ENCODE data around the gene ITIH4.
A peak's percentile ranks its signal among the peaks of the same experiment; 100 is the strongest.

Gene ITIH4

DNA sequence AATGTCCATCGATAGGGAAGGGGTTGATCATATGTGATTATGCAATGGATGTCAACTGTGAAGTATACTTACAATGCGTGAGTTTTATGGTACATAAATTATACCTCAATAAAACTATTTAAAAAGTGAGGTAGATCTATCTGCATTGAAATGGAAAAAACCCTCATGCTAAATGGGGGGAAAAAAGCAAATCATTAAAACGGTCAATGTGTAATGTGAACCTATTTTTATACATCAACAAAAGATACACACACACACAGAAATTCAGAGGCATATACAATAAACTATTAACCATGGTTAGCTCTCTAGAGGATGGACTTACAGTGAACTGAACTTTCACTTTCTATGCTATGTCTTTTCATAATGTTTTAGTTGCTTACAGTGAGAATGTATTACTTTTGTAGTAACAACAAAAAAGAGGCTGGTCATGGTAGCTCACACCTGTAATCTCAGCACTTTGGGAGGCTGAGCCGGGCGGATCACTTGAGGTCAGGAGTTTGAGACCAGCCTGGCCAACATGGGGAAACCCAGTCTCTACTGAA lies 43.8 kb upstream of the ITIH4 start:
- CTCF ChIA-PET, result no interaction called here
- peak; percentile 54; the same call in 1 of the 2 replicates for TF ChIP-seq ZNF664 (tag by site-specific recombination; IDR thresholded peaks at IDR 0.05)
- TF ChIP-seq, protein P1, sequence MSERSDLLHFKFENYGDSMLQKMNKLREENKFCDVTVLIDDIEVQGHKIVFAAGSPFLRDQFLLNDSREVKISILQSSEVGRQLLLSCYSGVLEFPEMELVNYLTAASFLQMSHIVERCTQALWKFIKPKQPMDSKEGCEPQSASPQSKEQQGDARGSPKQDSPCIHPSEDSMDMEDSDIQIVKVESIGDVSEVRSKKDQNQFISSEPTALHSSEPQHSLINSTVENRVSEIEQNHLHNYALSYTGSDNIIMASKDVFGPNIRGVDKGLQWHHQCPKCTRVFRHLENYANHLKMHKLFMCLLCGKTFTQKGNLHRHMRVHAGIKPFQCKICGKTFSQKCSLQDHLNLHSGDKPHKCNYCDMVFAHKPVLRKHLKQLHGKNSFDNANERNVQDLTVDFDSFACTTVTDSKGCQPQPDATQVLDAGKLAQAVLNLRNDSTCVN (tag by site-specific recombination; optimal IDR thresholded peaks at IDR 0.05), result no peak
- Histone ChIP-seq H3K4me3 (ENCODE audit: low read depth, low read length) (no peak overlapping the region), H3K4me1 (ENCODE audit: control insufficient read depth, insufficient read depth, low read length) (no peaks in the 10 kb centered on the region), H3K27ac (ENCODE audit: extremely low read depth, low read depth, low read length) (no peak overlapping the region), H3K9me3 (ENCODE audit: control insufficient read depth, insufficient read depth, low read depth, low read length) (no peaks in the 10 kb centered on the region), H3K36me3 (ENCODE audit: control insufficient read depth in 2 of 2, insufficient read depth in 1 of 2, low read length in 2 of 2) (peaks cover 0 to 3% of the 10 kb centered on the region in 2 experiments; a peak in 1 of 3 replicates)
- POLR2A ChIA-PET, result interaction anchor here (0.6 kb wide), 1 partner anchor 94 kb away, joined by 4 read pairs; no protein-coding TSS in a partner anchor

DNA sequence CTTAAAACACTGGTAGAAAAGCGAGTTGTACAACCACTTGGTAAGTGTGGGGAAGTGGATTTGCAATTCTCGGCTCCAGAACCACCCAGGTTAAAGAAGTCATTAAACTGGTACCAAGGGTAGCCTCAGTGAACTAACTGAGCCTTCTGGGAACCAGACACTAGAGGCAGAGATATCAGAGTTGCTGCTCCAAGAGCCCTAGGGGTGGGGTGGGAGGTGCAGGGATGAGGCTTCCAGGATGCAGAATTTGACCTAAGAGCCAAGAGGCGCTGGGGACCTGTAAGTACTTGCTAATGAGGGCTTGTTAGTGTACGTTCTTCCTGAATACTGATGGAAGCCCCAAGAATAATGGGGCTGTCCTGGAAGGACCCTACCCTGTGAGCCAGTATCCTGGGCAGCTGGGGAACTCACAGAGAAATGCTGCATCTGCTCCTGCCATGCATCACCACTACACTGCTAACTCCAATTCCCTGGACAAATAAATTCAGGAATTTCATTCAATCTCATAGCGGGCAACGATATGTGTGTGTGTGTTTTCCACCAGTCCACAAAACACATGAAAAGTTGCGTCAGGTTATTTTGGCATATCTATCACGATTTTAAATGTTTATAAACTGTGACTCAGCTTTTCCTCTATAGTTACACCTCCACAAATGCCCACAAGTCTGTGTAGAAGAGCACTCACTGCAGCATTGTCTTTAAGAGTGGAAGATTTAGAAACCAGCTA lies 43.1 kb upstream of the ITIH4 start:
- CTCF ChIA-PET, result no interaction called here
- POLR2A ChIA-PET, result no interaction called here
- Histone ChIP-seq H3K27ac (ENCODE audit: extremely low read depth, low read depth, low read length) (no peak overlapping the region), H3K36me3 (ENCODE audit: control insufficient read depth in 2 of 2, insufficient read depth in 1 of 2, low read length in 2 of 2) (no peaks in the 10 kb centered on the region), H3K4me1 (ENCODE audit: control insufficient read depth, insufficient read depth, low read length) (no peaks in the 10 kb centered on the region), H3K4me3 (ENCODE audit: low read depth, low read length) (no peak overlapping the region), H3K9me3 (ENCODE audit: control insufficient read depth, insufficient read depth, low read depth, low read length) (no peaks in the 10 kb centered on the region)
- TF ChIP-seq OSR2 (tag by site-specific recombination; IDR thresholded peaks at IDR 0.05) (no peak), ZNF416 (tag by site-specific recombination; IDR thresholded peaks at IDR 0.05) (no peak), SP7 (tag by site-specific recombination; IDR thresholded peaks at IDR 0.05) (no peak), YY1 (tag by site-specific recombination; IDR thresholded peaks at IDR 0.05) (no peak), SCRT1 (tag by site-specific recombination; IDR thresholded peaks at IDR 0.05; ENCODE audit: borderline replicate concordance) (no peak), ZNF558 (tag by site-specific recombination; IDR thresholded peaks at IDR 0.05) (no peak)
- TF ChIP-seq, protein P2, sequence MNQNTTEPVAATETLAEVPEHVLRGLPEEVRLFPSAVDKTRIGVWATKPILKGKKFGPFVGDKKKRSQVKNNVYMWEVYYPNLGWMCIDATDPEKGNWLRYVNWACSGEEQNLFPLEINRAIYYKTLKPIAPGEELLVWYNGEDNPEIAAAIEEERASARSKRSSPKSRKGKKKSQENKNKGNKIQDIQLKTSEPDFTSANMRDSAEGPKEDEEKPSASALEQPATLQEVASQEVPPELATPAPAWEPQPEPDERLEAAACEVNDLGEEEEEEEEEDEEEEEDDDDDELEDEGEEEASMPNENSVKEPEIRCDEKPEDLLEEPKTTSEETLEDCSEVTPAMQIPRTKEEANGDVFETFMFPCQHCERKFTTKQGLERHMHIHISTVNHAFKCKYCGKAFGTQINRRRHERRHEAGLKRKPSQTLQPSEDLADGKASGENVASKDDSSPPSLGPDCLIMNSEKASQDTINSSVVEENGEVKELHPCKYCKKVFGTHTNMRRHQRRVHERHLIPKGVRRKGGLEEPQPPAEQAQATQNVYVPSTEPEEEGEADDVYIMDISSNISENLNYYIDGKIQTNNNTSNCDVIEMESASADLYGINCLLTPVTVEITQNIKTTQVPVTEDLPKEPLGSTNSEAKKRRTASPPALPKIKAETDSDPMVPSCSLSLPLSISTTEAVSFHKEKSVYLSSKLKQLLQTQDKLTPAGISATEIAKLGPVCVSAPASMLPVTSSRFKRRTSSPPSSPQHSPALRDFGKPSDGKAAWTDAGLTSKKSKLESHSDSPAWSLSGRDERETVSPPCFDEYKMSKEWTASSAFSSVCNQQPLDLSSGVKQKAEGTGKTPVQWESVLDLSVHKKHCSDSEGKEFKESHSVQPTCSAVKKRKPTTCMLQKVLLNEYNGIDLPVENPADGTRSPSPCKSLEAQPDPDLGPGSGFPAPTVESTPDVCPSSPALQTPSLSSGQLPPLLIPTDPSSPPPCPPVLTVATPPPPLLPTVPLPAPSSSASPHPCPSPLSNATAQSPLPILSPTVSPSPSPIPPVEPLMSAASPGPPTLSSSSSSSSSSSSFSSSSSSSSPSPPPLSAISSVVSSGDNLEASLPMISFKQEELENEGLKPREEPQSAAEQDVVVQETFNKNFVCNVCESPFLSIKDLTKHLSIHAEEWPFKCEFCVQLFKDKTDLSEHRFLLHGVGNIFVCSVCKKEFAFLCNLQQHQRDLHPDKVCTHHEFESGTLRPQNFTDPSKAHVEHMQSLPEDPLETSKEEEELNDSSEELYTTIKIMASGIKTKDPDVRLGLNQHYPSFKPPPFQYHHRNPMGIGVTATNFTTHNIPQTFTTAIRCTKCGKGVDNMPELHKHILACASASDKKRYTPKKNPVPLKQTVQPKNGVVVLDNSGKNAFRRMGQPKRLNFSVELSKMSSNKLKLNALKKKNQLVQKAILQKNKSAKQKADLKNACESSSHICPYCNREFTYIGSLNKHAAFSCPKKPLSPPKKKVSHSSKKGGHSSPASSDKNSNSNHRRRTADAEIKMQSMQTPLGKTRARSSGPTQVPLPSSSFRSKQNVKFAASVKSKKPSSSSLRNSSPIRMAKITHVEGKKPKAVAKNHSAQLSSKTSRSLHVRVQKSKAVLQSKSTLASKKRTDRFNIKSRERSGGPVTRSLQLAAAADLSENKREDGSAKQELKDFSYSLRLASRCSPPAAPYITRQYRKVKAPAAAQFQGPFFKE (tag by site-specific recombination; IDR thresholded peaks at IDR 0.05; ENCODE audit: borderline replicate concordance), result no peak
- TF ChIP-seq, protein P3, sequence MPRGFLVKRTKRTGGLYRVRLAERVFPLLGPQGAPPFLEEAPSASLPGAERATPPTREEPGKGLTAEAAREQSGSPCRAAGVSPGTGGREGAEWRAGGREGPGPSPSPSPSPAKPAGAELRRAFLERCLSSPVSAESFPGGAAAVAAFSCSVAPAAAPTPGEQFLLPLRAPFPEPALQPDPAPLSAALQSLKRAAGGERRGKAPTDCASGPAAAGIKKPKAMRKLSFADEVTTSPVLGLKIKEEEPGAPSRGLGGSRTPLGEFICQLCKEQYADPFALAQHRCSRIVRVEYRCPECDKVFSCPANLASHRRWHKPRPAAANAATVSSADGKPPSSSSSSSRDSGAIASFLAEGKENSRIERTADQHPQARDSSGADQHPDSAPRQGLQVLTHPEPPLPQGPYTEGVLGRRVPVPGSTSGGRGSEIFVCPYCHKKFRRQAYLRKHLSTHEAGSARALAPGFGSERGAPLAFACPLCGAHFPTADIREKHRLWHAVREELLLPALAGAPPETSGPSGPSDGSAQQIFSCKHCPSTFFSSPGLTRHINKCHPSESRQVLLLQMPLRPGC (tag by site-specific recombination; IDR thresholded peaks at IDR 0.05), result no peak
- TF ChIP-seq, protein P4, sequence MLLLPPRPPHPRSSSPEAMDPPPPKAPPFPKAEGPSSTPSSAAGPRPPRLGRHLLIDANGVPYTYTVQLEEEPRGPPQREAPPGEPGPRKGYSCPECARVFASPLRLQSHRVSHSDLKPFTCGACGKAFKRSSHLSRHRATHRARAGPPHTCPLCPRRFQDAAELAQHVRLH (tag by site-specific recombination; IDR thresholded peaks at IDR 0.05), result no peak

Data from HEK293 (cell line).